GM18505 (cell line): Measurements from ENCODE around the gene STK38L.

ENCODE experiments used
- ATAC-seq: cut with Tn5 transposase; IDR thresholded peaks from one replicate; pipeline ENCODE4 v1.9.1; 2021; ENCODE audit not compliant: unreplicated experiment
- POLR2A ChIP-seq: IDR thresholded peaks from 4 replicates; pipeline ENCODE4 v1.6.1; 2011; ENCODE audit warnings: borderline replicate concordance; ENCODE audit not compliant: insufficient read depth, insufficient read length; ENCODE audit errors: extremely low read depth

Gene STK38L

GRCh38 chr12:27343255-27344000 is 99.3 kb downstream of the STK38L start:
- TF ChIP-seq POLR2A = no peak
- no peak for ATAC-seq

DNA sequence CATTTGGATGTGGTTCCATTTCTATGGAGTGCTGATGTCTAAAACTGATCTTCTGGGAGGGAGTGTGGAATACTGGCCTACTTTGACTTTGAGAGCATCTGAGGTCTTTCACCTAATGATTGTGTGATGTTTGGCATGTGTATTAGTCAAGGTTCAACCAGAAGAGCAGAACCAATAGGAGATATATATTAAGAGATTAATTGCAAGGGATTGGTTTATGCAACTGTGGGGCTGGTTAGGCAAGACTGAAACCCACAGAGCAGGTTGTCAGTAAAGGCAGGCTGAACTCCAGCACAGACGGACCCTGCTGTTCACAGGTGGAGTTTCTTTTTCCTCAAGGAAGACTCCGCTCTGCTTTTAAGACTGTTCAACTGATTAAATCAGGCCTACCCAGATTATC is 100.2 kb downstream of the STK38L start:
- ATAC-seq = no peak
- TF ChIP-seq POLR2A = no peak

DNA sequence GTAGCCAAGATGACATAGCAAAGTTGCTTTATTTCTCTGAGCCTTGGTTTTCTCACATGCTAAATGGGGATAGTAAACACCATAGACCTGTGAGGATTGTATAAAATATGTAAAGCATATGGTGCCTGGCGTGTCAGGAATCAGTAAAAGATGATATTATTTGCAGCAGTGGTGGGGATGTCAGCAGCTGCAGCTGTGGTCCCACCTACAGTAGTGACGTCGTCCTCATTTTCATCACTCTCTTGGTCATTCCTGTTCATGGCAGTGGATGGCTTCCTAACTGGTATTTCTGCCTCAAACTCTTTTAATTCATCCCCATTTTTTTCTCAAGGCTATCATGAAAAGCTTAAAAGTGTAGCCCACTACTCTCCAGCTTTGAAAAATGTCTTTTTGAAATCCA is 100.7 kb downstream of the STK38L start:
- TF ChIP-seq POLR2A = no peak
- ATAC-seq = no peak

- ATAC-seq = no peak
- no peak for TF ChIP-seq POLR2A
Observed at GRCh38 chr12:27345376-27345775, 101.3 kb downstream of the STK38L start.

DNA sequence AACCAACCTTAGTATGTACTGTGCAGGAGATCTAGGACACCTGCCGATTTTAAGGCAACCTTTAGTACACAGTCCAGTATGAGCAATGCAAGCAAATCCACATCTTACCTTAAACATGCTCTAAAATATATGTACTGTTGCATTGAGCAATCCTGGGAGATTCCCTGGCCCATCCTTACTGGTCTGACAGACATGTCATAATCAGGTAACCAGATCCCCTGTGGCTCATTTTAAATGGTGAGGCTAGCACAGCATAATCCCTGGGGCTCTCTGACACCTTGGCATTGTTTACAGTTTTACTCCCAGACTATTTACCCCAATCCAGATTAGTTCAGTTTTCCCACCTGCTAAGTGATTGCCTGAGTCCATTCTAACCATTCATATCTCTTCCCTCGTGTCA is 103.7 kb downstream of the STK38L start:
- no peak for ATAC-seq
- no peak for TF ChIP-seq POLR2A

DNA sequence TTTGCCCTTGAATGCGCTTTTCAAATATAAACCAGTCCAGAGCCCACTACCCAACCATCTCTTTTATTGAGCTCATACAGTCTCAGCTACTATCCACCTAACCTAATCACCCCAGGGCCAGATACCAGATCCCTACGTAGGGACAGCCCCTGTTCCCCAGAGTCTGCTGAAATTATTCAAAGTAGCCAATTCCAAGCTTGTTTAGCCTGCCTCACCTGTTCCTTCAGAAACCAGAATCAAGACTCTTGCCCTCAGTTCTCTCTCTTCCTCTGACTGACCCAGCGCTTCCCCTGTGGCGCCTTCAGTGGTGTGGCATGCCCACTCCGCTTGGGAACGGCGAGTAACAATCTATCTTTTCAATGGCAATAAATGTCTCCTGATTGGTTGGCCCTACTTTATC is 107.4 kb downstream of the STK38L start:
- no peak for TF ChIP-seq POLR2A
- no peak for ATAC-seq

DNA sequence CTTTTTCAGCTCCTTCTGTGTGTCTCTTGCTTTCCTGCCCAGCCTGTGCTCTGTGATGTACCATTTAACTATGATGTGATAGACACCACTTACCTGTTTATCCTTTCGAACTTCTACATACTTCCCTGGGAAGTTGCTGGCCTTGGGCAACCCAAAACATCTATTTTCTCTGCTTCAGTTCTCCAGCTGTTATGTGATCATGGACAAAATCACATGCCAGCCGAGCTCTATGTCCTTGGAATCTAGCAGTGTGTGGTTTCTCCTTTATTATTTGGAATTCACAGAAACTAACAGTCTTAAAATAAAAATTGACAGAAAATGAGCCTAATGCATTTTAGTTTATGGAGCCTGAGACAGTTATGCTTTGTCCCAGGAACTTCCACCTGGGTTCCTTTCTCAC is 111.4 kb downstream of the STK38L start:
- TF ChIP-seq POLR2A = no peak
- ATAC-seq = no peak

GRCh38 chr12:27355979-27356378 is 111.9 kb downstream of the STK38L start:
- no peak for ATAC-seq
- TF ChIP-seq POLR2A = no peak

- no peak for TF ChIP-seq POLR2A
- no peak for ATAC-seq
Observed at GRCh38 chr12:27359578-27360340, 115.7 kb downstream of the STK38L start.

- no peak for ATAC-seq
- TF ChIP-seq POLR2A = no peak
Observed at GRCh38 chr12:27361372-27361771, 117.3 kb downstream of the STK38L start.

- no peak for TF ChIP-seq POLR2A
- no peak for ATAC-seq
Observed at GRCh38 chr12:27366621-27367020, 122.5 kb downstream of the STK38L start.

DNA sequence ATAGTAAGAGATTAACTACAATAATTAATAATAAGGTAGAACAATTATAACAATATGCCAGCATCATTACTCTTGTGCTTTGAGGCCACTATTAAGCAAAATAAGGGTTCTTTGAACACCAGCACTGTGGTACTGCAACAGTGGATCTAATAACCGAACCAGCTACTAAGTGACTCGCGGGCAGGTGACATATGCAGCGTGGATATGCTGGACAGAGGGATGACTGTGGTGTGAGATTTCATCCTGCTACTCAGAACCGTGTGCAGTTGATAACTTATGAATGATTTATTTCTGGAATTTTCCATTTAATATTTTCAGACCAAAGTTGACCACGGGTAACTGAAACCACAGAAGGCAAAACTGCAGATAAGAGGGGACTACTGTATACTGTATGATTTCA is 123.0 kb downstream of the STK38L start:
- ATAC-seq = no peak

More for the DNA sequence above, 123.0 kb downstream of the STK38L start:
- no peak for TF ChIP-seq POLR2A
